GM19452 (cell line): ENCODE data around the gene CRYBG2.

ENCODE experiments used
- ATAC-seq: cut with Tn5 transposase; IDR thresholded peaks from one replicate; pipeline ENCODE4 v1.9.1; 2021; ENCODE audit not compliant: unreplicated experiment

CRYBG2 gene

DNA sequence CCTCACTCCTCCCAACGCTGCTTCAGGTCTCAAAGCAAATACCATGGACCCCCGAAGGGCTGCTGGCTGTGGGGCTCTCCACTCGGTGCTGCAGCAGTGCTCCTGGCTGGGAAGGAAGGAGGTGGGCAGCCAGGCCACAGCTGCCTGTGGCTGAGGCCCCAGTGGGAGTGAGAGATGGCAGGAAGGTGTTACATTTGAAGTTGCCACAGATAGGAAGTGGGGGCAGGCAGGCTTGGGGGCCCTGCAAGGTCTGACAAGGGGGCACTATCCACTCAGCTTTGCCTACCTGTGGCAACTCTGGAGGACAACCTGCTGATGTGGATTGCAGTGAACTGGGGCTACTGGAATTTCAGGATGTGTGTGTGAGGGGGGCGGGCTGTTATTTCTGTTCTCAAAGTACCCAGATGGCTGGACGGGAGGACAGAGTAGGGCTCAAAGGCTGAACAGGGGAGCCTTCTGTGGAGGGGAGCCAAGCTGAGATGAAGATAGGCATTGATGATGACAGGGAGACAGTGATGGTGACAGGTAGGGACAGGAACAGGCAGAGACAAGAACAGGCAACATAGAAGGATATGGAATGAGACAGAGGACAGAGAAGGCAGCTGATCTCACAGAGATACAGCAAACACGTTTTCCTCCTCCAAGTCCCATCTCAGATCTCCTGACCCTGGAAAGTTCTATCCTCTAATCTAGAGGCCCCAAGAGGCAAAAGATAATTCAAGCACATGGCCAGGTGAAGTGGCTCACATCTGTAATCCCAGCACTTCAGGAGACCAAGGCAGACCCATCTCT is 16.9 kb upstream of the CRYBG2 start:
- no peak for ATAC-seq

DNA sequence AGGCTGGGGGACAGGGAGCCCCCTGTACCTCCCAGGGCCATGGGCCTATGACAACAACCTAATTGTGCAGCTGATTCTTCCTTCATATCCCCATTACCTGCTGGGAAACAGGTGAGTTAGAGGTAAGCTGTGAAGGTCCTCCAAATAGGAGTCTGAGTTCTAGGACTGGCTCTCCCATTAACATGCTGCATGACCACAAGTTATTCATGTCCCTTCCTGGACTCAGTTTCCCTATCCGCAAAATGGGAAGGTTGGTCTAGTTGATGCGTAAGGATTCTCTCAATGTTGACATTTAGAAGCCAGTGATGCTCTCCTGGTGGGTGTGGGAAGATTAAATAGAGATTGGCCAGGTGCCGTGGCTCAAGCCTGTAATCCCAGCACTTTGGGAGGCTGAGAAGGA is 14.6 kb upstream of the CRYBG2 start:
- ATAC-seq = no peak

DNA sequence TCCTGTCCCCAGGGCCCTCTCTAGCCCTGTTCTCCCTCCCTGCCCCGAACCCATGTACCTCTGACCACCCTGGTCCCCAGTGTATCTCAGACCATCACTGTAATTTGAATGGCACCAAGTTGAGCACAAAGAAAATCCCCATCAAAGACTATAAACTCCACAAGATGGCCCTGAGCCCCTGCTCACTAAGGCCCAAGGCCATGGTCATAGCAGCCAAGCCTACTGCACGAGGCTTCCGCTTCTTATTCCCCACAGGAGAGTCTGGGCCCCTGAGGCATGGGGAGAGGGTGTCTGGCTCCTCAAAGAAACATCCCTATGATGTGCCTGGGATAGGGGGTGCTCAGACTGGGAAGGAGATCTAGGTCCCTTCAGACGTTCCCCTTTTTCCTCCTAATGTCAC is 14.1 kb upstream of the CRYBG2 start:
- no peak for ATAC-seq

DNA sequence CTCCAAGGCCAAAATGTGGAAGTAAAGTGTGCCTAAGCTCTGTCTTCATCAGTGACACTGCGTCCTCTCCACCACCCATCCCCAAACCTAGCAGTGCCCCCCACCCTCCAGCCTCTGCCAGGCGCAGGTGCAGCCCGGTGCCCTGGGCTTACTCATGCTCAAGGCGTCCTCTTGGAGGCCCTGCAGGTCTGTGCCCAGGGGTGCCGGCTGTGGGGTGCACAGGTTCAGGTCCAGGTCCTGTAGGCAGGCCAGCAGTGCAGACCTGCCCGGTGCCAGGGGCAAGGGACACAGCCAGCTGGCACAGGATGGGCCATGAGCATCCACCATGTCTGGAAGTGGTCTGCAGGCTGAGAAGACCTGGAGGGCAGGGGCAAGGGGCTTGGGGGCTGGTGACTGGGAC is 13.5 kb upstream of the CRYBG2 start:
- ATAC-seq = no peak

DNA sequence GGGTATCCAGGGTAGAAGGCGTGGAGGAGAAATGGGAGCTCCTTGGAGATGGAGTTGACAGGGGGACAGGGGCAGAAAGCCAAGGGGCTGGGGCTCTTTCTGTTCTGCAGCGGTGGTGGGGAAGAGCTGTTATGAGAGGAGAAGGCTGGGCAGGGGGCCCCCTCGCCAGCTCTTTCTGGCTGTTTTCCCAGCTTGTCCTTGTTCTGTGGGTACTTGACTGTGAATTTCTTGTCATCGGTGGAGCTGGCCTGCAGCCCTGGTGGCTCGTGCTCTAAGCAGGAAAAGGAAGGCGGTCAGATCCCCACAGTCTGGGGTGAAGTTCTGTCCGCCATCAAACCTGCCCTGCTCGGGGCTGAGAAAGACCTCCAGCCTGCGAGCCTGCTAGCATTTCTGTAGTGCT is 11.0 kb upstream of the CRYBG2 start:
- no peak for ATAC-seq

DNA sequence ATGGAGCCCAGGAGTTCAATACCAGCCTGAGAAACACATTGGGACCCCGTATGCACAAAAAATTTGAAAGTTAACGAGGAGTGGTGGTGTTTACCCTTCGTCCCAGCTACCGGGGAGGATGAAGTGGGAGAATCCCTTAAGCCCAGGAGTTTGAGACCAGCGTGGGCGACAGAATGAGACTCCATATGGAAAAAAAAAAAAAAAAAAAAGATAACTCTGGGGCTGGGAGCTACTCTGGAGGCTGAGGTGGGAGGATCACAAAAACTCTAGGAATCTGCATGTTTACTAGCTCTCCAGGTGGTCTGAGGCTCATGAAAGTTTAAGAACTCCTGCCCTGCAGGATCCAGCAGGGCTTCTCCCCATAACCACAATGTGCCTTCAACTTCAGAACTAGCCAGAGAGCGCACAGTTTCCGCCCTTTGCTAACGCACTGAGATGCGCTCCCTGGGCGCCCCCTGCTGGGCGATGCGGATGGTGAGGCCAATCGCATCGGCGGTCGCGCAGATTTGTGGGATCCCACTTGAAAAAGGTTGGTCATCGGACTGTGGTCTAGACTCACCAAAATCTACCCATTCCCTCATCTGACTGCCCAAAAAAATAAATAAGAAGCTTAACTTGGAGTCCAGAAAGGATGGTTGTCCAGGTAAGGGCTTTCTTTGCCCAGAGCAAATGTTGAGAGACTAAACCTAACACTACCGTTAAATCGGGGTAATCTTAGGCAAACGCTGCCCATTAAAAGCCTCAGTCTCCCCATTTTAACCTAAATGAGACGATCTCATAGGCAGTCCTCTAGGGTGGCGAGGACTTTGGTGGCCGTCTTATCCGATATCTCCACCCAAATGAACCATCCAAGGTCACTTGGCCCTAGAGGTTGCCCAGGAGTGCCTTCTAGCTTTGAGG is 9.9 kb upstream of the CRYBG2 start:
- no peak for ATAC-seq

- no peak for ATAC-seq
Observed at GRCh38 chr1:26362331-26362730, 8.4 kb upstream of the CRYBG2 start.

- ATAC-seq = no peak
Observed at GRCh38 chr1:26361605-26362122, 7.7 kb upstream of the CRYBG2 start.

DNA sequence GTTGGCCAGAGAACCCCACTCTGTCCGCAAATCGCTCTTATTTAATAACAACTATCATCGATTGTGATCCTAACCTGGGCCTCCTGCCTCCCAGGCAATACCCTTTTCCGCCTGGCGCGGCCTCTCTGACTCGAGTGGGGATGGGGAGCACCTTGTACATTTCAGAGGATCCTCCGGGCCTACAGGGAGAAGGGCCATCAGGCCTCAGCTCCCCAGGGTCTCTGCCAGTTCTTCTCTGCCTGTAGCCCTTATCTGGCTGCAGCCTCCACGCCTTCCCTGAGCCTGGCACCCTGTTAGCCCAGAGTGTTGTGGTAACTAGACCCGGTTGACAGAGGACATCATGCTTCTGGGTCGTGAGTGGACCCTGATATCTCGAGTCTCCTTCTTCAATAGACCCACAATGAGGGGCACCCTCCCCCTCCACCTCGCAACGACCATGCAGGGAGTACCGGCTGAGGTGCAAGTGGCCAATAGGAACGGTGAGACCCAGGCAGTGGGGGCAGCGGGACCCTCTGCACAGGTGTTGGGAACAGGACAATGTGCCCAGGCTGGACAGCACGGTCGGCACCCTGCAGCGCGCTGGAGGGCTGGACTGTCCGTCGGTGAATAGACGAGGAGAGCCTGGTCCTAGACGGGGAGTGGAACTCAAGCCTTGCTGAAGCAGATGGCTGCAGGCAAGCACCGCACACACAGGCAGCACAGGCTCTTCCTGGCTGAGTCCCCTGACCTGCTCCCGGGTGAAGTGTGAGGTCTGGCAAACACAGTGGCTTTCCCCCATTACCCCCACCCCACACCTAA is 7.1 kb upstream of the CRYBG2 start:
- ATAC-seq = no peak

DNA sequence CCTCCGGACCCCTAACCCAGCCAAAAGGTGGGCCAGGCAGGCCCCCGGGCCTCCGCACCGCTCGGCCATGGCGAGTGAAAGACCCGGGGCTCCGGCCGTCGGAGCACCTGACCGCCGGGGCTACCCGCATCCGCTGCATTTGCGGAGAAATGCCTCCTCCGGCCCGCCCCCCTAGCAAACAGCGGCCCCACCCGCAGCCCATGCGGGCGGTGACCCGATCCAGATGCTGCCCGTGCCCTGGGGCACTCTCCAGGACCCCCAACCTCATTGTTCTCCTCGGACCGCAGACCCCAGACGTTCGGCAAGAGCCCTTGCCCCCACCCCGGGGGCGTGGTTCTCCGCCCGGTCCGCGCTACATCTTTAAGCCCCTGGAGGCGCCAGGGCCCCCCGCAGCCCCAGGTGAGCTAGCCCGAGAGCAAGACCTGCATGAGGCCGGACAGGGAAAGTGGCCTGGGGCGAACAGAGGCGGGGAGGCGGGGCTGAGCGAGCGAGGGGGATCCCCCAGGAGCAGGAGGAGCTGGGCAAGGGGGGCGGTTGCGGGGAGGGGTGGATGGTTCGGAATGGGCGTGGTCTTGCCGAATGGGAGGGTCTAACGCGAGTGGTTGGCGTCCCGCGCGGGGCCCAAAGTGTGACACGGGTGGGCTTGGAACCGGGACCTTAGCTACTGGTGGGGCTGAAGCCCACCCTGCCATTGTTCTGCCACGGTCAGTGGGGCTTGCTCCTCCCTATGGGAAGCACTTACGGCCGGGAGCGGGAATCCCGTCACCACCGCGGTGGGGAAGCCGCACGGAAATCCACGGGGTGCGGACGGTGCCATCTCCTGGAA is 6.3 kb upstream of the CRYBG2 start:
- no peak for ATAC-seq

- ATAC-seq = no peak
Observed at GRCh38 chr1:26358411-26359384, 4.8 kb upstream of the CRYBG2 start.

GRCh38 chr1:26357121-26357602 is 3.2 kb upstream of the CRYBG2 start:
- no peak for ATAC-seq

- no peak for ATAC-seq
Observed at GRCh38 chr1:26356106-26356505, 2.2 kb upstream of the CRYBG2 start.

DNA sequence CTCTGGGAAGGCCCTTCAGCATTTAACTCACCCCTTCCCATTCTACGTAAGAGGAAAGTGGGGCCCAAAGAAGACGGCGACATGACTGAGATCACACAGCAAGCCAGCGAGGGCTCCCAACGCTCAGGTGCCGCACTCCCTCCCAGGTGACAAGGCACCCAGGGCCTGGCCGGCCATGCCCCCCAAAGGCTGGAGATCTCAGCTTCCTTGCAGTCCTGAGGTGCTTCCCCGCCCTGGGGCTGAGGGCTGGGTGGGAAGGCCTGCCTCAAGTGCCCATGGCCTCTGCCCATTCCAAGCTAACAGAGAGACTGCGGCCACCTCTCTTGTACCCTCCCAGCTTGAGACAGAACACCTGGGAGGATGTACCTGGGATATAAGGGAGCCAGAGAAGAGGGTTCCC is 1.0 kb upstream of the CRYBG2 start:
- ATAC-seq = no peak

DNA sequence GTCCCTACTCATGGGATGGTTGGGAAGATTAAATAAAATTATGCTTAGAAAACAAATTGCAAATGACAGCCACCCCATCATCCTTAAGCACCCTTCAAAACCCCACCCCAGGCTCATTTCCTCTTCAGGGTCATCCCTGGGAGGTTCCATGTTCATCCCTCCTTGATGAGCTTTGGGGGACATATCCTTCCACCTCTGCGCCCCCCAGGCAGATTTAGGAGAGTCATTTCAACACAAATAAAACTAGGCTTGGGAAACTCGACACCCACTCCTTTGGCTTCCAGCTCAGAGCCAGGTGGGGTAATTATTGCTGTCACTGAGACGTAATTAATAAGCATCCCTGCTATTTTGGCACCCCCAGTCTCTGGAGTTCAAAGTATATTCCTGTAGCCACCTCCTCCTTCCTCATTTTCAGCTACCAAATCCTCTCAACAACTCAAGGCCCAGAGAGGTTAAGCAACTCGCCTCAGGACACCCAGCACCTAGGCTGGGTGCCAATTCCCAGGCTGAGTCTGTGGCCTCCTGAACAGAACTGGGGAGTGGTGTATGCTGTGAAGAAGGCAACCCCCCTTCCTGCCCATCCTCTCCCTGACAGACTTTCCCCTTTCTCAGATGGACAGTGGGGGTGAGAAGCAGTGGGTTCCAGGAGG is 595 bp downstream of the CRYBG2 start:
- ATAC-seq = no peak

GRCh38 chr1:26352338-26352679 is 1.6 kb downstream of the CRYBG2 start:
- ATAC-seq = no peak

- no peak for ATAC-seq
Observed at GRCh38 chr1:26351590-26352337, 2.2 kb downstream of the CRYBG2 start.
